GM12875 (cell line): Measurements from ENCODE around the gene RARRES2.

Experiments used
- H3K4me3 ChIP-seq: one replicate; pipeline ENCODE4 v1.5.1; 2011; ENCODE audit warnings: low read depth, low read length, control low read depth
- CTCF ChIP-seq: IDR thresholded peaks from 2 replicates; pipeline ENCODE4 v1.5.1; 2011; ENCODE audit warnings: low read depth, mild to moderate bottlenecking, control low read depth, inconsistent platforms, low read length, moderate library complexity, borderline replicate concordance; ENCODE audit not compliant: insufficient read depth

Gene RARRES2

GRCh38 chr7:150330211-150330885 is 11.1 kb downstream of the RARRES2 start:
- H3K4me3 ChIP-seq: no peak overlapping the region
- TF ChIP-seq CTCF: no peak

GRCh38 chr7:150329331-150330120 is 11.9 kb downstream of the RARRES2 start:
- no peak for TF ChIP-seq CTCF
- H3K4me3 ChIP-seq: no peak overlapping the region

- no peak for TF ChIP-seq CTCF
These were observed 14.1 kb downstream of the RARRES2 start for GRCh38 chr7:150327308-150327707.

GRCh38 chr7:150326657-150327268 is 14.7 kb downstream of the RARRES2 start:
- no peak overlapping the region for H3K4me3 ChIP-seq
- no peak for TF ChIP-seq CTCF

More at GRCh38 chr7:150327308-150327707, 14.1 kb downstream of the RARRES2 start:
- H3K4me3 ChIP-seq: no peak overlapping the region

- TF ChIP-seq CTCF: no peak
- no peak overlapping the region for H3K4me3 ChIP-seq
These were observed 15.5 kb downstream of the RARRES2 start for GRCh38 chr7:150325901-150326300.

GRCh38 chr7:150325110-150325611 is 16.3 kb downstream of the RARRES2 start:
- TF ChIP-seq CTCF: no peak

More at GRCh38 chr7:150325110-150325611, 16.3 kb downstream of the RARRES2 start:
- no peak overlapping the region for H3K4me3 ChIP-seq
